ENCODE data around the gene COL18A1. TPM values are rescaled to one million over a fixed set of nuclear protein-coding genes. Genes with fewer than 3 reads are reported as not detected.

COL18A1 gene
- total RNA-seq, 6 experiments from 2014 or later, result 39.8 to 93.5 (median 86.8) TPM

DNA sequence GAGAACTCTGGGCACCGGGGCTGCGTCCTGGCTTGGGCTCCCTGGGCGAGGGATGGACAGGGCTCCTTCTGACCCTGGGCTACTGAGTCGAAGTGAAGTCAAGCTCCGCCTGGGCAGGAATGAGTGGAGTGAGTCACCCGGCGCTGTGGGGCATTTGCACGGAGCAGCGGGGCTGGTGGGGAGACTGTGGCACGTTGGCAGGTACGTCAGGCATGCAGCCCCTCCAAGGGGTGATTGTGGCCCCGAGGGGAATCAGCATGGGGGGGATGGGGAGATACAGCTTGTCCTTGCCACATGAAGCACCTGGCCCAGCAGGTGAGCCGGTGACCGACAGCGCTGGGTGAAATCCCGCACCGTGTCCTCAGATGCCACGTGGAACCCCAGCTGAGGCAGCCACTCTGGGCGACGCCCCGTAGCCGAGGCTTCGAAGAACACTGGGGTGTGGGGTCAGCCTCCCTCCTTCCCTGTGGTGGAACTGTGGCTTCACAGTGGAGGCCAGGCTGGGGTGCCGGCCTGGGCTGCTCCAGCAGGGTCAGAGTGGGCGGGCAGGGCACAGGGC lies 62.3 kb downstream of the COL18A1 start:
- TF ChIP-seq, protein P1, sequence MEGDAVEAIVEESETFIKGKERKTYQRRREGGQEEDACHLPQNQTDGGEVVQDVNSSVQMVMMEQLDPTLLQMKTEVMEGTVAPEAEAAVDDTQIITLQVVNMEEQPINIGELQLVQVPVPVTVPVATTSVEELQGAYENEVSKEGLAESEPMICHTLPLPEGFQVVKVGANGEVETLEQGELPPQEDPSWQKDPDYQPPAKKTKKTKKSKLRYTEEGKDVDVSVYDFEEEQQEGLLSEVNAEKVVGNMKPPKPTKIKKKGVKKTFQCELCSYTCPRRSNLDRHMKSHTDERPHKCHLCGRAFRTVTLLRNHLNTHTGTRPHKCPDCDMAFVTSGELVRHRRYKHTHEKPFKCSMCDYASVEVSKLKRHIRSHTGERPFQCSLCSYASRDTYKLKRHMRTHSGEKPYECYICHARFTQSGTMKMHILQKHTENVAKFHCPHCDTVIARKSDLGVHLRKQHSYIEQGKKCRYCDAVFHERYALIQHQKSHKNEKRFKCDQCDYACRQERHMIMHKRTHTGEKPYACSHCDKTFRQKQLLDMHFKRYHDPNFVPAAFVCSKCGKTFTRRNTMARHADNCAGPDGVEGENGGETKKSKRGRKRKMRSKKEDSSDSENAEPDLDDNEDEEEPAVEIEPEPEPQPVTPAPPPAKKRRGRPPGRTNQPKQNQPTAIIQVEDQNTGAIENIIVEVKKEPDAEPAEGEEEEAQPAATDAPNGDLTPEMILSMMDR (IDR thresholded peaks at IDR 0.05), result no peak
- Mint-ChIP-seq H3K9me3 (peaks cover 3% of the 10 kb centered on the region; the same call in 1 of the 2 replicates), H3K36me3 (ENCODE audit: low read depth) (peaks cover 13% of the 10 kb centered on the region), H3K27ac (peak overlapping the region; percentile 40; the same call in 1 of the 2 replicates), H3K27me3 (ENCODE audit: insufficient read depth) (peaks cover under 1% of the 10 kb centered on the region; the same call in 1 of the 2 replicates), H3K4me1 (ENCODE audit: low read depth) (peaks cover 34% of the 10 kb centered on the region), H3K4me3 (no peak overlapping the region; the same call in 1 of the 2 replicates)
- no peak for DNase-seq

DNA sequence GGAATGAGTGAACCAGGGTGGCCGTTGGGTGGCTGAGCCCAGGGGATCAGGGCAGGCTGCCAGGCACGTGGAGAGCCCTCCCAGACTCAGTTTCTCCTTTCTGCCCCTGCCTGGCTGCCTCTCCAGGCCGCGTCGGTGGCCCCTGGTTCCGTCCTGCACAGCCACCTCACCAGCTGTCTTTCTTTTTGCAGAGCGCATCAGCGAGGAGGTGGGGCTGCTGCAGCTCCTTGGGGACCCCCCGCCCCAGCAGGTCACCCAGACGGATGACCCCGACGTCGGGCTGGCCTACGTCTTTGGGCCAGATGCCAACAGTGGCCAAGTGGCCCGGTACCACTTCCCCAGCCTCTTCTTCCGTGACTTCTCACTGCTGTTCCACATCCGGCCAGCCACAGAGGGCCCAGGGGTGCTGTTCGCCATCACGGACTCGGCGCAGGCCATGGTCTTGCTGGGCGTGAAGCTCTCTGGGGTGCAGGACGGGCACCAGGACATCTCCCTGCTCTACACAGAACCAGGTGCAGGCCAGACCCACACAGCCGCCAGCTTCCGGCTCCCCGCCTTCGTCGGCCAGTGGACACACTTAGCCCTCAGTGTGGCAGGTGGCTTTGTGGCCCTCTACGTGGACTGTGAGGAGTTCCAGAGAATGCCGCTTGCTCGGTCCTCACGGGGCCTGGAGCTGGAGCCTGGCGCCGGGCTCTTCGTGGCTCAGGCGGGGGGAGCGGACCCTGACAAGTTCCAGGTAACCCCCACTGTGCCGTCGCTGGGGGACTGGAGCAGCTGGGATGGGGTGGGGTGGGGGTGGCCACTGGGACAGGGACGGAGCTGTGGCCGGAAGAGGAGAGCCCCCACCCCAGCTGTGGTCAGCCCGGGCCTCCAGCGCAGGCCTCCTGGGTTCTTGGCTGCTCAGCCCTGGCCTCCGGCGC lies 63.3 kb downstream of the COL18A1 start:
- Mint-ChIP-seq H3K4me1 (ENCODE audit: low read depth) (peaks cover 30% of the 10 kb centered on the region), H3K9me3 (no peaks in the 10 kb centered on the region), H3K36me3 (ENCODE audit: low read depth) (peaks cover 6% of the 10 kb centered on the region; the same call in 1 of the 2 replicates), H3K27ac (no peak overlapping the region), H3K4me3 (no peak overlapping the region), H3K27me3 (ENCODE audit: insufficient read depth) (no peaks in the 10 kb centered on the region)
- no peak for DNase-seq
- TF ChIP-seq, protein P1 (IDR thresholded peaks at IDR 0.05), result no peak

DNA sequence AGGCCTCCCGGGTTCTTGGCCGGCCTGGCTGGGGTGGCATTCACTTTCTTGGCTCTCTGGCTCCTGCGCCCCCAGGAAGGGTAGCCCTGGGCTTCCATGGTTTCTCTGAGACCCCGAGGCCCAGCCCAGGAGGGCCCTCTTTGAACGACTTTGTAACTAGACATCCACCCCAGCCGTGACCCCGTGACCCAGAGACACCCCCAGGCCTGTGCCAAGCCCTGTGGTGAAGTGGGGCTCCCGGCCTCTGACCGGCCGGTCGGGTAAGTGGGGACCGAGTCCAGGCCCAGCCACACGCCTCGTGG lies 64.0 kb downstream of the COL18A1 start:
- Mint-ChIP-seq H3K27ac (no peak overlapping the region), H3K4me3 (no peak overlapping the region), H3K36me3 (ENCODE audit: low read depth) (peaks cover 7% of the 10 kb centered on the region), H3K9me3 (no peaks in the 10 kb centered on the region), H3K4me1 (ENCODE audit: low read depth) (peaks cover 30% of the 10 kb centered on the region), H3K27me3 (ENCODE audit: insufficient read depth) (no peaks in the 10 kb centered on the region)
- no peak for DNase-seq
- TF ChIP-seq, protein P1 (IDR thresholded peaks at IDR 0.05), result no peak

DNA sequence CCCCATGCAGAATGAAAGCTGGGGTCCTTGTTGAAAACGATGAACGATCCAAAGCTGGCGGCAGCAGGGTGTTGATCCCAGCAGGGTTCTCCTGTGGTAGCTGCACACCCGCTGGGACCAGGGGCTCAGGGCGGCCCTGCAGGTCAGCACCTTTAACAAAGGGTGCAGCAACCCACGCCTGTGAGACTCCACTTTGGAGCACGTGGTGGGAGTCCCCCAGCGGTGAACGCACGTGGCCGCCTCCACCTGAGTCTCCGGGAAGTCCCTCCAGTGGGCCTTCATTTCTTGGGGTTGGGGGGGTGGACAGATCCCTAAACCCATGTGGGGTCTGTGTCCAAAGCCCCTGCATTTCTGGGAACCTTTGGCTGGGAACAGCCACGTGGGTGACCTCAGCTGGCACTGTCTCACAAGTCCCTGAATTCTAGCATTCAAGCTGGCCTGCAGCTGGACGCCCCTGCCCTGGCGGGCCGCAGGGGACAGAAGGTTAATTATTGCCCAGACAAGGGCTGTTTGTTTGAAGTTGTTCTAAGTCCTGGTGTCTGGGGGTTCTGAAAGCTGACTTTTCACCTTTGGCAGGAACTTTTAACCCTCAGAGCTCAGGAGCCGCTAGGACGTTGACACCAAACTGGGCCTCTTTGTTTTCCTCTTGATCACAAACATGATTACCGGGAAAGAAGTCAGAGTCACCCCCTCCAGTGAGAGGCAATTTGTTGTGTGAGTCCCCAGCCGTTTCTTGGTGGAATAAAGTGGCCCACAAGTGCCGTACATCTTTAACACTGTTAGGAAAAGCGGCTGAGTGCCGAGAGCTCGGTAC lies 64.5 kb downstream of the COL18A1 start:
- H3K4me3 Mint-ChIP-seq, result peak overlapping the region; percentile 64
- H3K36me3 Mint-ChIP-seq (ENCODE audit: low read depth), result peaks cover 13% of the 10 kb centered on the region
- H3K9me3 Mint-ChIP-seq, result no peaks in the 10 kb centered on the region
- no peak for DNase-seq
- TF ChIP-seq, protein P1 (IDR thresholded peaks at IDR 0.05), result no peak
- peaks cover 30% of the 10 kb centered on the region for H3K4me1 Mint-ChIP-seq (ENCODE audit: low read depth)
- H3K27me3 Mint-ChIP-seq (ENCODE audit: insufficient read depth), result no peaks in the 10 kb centered on the region
- peak overlapping the region; percentile 97 for H3K27ac Mint-ChIP-seq

DNA sequence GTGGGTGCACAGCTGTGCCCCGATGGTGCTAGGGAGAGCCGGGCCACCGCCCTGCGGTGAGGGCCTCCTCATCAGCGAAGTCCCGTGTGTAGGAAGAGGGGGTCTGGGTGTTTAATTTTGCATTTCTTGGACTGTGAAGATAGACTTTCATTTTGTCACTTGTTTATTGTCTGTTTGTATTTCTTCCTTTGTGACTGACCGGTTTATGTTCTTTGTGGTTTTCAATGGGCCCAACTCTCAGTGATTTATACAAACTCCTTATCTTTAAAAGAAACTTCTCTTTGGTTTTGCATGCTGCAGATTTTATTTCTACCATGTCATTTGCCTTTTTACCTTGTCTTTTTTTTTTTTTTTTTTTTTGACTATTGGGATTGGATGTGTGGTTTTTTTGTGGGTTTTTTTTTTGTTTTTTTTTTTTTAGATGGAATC lies 65.1 kb downstream of the COL18A1 start:
- H3K27ac Mint-ChIP-seq, result peak overlapping the region; percentile 97
- DNase-seq, result peak; percentile 59
- peaks cover 30% of the 10 kb centered on the region for H3K4me1 Mint-ChIP-seq (ENCODE audit: low read depth)
- TF ChIP-seq, protein P1 (IDR thresholded peaks at IDR 0.05), result no peak
- H3K36me3 Mint-ChIP-seq (ENCODE audit: low read depth), result peaks cover 7% of the 10 kb centered on the region
- peak overlapping the region; percentile 64 for H3K4me3 Mint-ChIP-seq
- H3K9me3 Mint-ChIP-seq, result no peaks in the 10 kb centered on the region
- no peaks in the 10 kb centered on the region for H3K27me3 Mint-ChIP-seq (ENCODE audit: insufficient read depth)
